Stimulated activated CD8-positive, alpha-beta memory T cell treated with anti-CD3 and anti-CD28 coated beads, Interleukin-7, amount 100 ng/mL, for 24 hours (primary cell): Measurements from ENCODE around the gene TMEM132D.
"Not testable (repeated sequence)": the region's sequence is repeated elsewhere in the genome, so short reads cannot be mapped to it uniquely, and the experiment has no call there.

Experiments used
- DNase-seq: peaks from one replicate; pipeline ENCODE4 v3.0.0-alpha.2; 2020; ENCODE audit warnings: low read depth

The TMEM132D gene

GRCh38 chr12:129588142-129588541 lies 315.7 kb downstream of the TMEM132D start:
- no peak for DNase-seq

- no peak for DNase-seq
These were observed 318.5 kb downstream of the TMEM132D start for GRCh38 chr12:129585296-129585695.

DNA sequence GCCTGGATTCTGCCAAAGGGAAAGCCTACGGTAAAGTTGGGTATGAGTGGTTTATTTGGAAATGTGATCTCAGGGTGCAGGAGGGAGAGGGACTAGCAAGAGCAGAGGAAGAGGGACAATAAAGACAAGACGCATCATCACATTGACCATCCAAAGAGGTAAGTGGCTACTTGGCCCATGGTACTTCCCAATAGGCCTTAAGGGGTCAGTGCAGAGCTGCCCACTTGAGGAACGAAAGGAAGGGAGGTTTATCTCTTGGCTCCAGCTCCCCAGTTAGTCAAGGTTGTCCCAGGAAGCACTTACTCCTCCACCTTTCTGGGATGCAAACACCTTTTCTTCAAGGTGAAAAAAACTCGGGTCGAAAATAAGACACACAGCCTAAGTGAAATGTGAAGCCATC lies 323.9 kb downstream of the TMEM132D start:
- no peak for DNase-seq

- no peak for DNase-seq
These were observed 331.8 kb downstream of the TMEM132D start for GRCh38 chr12:129571901-129572494.

DNA sequence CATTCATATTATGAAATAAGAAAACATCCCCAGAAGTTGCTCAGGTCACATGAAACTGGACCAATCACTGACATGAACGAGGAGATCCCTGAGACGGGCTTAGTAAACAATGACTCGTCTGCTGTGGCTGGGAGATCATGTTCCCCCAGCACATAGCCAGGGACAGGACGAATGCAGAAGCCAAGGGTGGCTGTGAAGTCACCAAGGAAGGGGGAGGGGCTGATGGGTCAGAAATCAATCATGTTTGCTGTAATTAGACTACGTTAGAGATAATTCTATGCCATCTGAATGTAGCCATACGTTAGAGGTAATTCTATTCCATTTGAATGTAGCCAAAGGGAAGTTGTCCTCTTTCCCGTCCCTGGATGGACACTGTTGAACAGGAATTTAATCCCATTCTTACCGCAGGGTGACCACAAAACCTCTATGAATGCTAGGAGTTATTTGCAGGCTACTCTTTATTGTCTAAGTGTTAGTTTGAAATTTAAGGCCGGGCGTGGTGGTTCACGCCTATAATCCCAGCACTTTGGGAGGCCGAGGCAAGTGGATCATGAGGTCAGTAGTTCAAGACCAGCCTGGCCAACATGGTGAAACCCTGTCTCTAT lies 332.9 kb downstream of the TMEM132D start:
- DNase-seq: no peak

DNA sequence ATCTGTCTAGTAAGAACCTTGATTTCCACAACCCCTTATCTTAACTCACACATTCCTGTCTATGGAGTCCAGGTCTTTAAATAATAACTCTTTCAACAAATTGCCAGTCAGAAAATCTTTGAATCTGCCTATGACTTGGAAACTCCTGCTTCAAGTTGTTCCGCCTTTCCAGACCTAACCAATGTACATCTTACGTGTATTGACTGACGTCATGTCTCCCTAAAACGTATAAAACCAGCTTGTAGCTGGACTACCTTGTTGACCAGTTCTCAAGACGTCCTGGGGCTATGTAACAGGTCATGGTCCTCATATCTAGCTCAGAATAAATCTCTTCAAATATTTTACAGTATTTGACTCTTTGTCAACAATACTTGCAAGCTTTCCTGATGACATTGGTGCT lies 337.0 kb downstream of the TMEM132D start:
- DNase-seq: no peak

GRCh38 chr12:129564768-129565167 lies 339.1 kb downstream of the TMEM132D start:
- DNase-seq: no peak

- DNase-seq: no peak
These were observed 340.6 kb downstream of the TMEM132D start for GRCh38 chr12:129563266-129563665.

DNA sequence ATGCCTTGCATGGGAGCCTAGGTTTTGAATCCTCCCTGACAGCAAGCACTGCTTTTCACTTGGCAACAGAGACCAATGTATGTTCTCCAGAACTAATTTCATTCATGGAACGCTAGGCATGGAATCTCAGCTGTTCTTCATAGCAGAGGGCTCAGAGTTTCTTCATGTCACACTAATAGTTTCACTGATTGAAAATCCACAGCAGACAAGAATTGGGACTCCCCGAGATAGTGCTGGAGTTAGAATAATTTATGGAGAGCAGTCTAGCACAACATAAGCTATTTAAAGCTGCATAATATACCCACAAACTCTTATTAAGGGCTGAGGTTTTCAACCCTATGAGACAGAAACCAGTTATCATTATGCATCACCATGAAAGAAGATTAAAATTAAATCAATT lies 342.5 kb downstream of the TMEM132D start:
- no peak for DNase-seq

DNA sequence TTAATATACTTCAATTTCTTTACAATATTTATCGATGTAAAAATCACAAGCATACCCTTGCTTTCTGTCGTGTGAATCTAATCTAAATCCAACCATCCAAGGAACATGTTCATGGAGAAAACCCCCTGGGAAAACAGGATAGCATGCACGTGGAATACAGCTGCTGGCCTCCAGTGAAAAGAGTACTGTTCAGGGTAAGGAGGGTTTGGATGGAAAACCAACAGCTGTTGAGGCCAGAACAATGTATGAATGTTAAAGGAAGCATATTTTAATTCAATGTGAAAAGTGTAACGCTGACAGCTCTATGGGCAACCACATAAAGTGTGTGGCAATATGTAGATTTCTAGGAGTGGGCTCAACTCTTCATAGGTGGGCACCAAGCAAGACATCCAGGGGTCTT lies 344.0 kb downstream of the TMEM132D start:
- no peak for DNase-seq

DNA sequence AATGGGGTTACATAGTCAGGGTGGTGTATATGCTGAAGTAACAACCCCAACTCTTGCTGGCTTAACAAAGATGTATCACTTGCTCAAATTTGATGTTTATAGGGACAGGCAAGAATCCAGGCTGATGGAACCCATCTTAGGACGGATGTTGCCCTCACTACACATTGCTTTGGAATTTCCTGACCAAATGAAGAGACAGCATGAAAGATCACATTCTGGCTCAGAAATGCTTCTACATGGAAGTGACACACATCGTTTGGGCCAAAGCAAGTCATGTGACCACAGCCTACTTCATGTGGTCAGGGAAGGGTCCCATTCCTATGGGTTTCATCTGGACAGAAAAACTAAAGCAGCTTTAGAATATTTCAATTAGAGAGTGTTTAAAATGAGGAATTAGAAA lies 345.8 kb downstream of the TMEM132D start:
- DNase-seq: no peak

DNA sequence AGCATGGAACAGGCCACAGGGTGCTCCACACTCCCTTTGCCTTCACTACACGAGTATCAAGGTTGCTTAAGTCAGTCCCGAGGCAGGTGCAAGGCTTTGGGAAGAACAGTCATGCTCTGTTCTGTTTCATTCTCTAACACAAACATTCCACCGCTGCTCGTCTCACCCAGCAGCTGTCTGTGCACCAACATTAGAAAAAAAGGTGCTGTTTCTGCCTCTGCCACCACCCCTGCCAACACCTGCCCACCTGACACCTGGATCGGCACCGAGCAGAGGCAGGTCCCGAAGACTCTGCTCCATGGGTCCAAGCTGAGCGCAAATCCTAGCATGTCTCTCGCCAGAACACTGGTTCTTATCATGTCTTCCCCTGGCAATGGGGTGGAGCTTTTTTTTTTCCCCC lies 347.7 kb downstream of the TMEM132D start:
- DNase-seq: no peak

- no peak for DNase-seq
These were observed 350.7 kb downstream of the TMEM132D start for GRCh38 chr12:129552996-129553750.

DNA sequence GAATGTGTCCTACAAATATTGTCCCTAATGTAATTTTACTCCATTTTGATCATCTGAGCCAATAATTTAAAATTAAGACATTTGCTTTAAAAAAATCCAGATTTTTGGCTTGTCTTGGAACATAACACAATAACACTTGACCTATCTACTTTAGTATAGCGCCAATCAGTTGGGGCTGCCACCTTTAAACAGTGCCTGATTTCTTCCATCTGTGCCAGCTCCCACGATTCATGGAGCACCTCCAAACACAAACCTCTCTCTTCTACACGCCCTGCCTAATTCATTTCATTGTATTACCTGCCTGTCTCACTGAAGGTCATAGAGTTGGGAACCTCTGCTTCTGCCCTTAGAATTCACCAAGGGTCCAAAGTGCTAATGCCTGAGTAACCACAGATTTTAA lies 352.4 kb downstream of the TMEM132D start:
- DNase-seq: no peak

DNA sequence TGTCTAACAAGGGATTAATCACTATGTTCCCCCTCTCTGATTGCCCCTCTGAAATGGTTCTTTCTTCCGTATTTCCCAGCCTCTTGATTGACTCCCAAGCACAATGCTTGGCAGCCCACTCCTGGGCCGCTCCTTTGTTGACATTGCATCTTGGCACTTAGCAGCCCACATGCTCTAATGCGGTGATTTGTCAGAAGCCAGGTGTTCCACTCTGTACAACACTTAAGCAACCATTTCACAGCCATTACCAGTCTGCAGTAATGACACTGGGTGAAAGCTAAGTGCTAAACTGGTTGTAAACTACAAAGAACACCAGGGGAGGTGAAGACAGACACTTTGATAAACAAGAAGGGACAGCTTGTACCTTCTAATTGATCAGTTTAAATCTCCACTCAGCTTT lies 353.5 kb downstream of the TMEM132D start:
- no peak for DNase-seq

- no peak for DNase-seq
These were observed 354.2 kb downstream of the TMEM132D start for GRCh38 chr12:129549656-129550055.

- not testable (repeated sequence) for DNase-seq
These were observed 354.8 kb downstream of the TMEM132D start for GRCh38 chr12:129549020-129549419.

DNA sequence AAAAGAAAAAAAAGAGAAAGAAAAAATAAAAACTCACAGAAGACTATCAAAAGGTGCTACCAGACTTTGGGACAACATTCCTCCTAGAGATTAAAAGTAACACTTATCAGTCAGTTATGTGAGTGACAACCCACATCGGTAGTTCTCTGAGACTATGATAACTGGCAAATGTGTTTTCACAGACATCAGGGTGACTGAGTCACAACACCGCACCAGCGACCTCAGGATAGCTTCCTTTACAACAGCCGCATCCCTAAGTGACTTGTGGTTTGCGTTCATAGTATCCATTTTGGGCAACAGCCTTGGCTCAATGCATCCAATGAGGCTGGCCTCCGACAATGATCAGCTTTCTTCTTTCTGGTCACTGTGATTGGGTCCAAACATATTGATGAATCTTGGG lies 359.1 kb downstream of the TMEM132D start:
- DNase-seq: no peak

DNA sequence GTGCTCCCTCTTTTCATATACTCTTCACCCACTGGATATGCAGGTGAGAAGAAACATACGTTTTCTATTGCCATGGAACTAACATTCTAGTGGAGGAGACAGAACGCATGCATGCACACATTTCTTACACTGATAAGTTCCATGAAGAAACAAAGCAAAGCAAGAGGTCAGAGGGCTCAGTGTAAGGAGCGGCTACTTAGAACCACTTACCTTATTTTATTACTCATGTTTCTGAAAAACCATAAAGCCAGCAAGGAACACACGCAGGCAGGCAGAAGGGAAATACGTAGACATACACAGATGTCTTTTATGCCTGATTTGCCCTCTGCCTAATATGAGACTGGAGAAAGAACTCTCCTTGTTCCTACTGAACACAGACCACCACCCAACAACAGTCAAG lies 362.9 kb downstream of the TMEM132D start:
- no peak for DNase-seq

- DNase-seq: no peak
These were observed 363.6 kb downstream of the TMEM132D start for GRCh38 chr12:129540249-129540648.

GRCh38 chr12:129538724-129539335 lies 365.0 kb downstream of the TMEM132D start:
- DNase-seq: not testable (repeated sequence)

GRCh38 chr12:129538137-129538536 lies 365.7 kb downstream of the TMEM132D start:
- DNase-seq: no peak
